ENCODE measurements around the gene KCTD14. TPM values are rescaled to one million over a fixed set of nuclear protein-coding genes. Genes with fewer than 3 reads are reported as not detected.

KCTD14 gene
- total RNA-seq, 1 experiment from 2014 or later = 12.6 TPM

DNA sequence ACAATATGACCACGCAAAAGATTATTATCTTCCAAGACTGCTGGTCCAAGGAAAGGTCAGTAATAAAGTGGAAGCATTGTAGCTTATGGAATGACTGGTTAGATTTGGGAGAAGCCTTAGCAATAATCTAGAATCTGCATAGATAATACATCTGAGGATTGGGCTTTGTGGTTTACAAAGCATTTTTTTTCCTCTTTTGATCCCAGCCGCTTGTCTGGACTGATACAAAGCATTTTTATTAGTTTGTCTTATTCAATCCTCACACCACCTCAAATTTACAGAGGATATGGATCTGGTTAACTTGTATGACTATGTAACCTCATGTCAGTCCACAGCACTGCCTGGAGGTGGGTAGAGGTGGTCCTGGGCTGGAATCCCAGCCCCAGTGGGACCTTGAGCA, 39.6 kb upstream of the KCTD14 start:
- no peak overlapping the region for H3K27ac Mint-ChIP-seq
- no peak for DNase-seq (ENCODE audit: low spot score)
- POLR2A ChIA-PET = no interaction called here
- H3K9me3 Mint-ChIP-seq = peaks cover 4% of the 10 kb centered on the region; the same call in 1 of the 2 replicates
- H3K4me3 Mint-ChIP-seq = no peak overlapping the region
- no peaks in the 10 kb centered on the region for H3K27me3 Mint-ChIP-seq (ENCODE audit: low read depth)
- H3K4me1 Mint-ChIP-seq = no peaks in the 10 kb centered on the region
- peaks cover 4% of the 10 kb centered on the region for H3K36me3 Mint-ChIP-seq
- no peak for ATAC-seq
- TF ChIP-seq, protein P1, sequence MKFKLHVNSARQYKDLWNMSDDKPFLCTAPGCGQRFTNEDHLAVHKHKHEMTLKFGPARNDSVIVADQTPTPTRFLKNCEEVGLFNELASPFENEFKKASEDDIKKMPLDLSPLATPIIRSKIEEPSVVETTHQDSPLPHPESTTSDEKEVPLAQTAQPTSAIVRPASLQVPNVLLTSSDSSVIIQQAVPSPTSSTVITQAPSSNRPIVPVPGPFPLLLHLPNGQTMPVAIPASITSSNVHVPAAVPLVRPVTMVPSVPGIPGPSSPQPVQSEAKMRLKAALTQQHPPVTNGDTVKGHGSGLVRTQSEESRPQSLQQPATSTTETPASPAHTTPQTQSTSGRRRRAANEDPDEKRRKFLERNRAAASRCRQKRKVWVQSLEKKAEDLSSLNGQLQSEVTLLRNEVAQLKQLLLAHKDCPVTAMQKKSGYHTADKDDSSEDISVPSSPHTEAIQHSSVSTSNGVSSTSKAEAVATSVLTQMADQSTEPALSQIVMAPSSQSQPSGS (CRISPR knock-in tag; IDR thresholded peaks at IDR 0.05; ENCODE audit: borderline replicate concordance, low read depth) = no peak
- TF ChIP-seq, protein P2, sequence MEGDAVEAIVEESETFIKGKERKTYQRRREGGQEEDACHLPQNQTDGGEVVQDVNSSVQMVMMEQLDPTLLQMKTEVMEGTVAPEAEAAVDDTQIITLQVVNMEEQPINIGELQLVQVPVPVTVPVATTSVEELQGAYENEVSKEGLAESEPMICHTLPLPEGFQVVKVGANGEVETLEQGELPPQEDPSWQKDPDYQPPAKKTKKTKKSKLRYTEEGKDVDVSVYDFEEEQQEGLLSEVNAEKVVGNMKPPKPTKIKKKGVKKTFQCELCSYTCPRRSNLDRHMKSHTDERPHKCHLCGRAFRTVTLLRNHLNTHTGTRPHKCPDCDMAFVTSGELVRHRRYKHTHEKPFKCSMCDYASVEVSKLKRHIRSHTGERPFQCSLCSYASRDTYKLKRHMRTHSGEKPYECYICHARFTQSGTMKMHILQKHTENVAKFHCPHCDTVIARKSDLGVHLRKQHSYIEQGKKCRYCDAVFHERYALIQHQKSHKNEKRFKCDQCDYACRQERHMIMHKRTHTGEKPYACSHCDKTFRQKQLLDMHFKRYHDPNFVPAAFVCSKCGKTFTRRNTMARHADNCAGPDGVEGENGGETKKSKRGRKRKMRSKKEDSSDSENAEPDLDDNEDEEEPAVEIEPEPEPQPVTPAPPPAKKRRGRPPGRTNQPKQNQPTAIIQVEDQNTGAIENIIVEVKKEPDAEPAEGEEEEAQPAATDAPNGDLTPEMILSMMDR (IDR thresholded peaks at IDR 0.05) = no peak
- TF ChIP-seq, protein P3, sequence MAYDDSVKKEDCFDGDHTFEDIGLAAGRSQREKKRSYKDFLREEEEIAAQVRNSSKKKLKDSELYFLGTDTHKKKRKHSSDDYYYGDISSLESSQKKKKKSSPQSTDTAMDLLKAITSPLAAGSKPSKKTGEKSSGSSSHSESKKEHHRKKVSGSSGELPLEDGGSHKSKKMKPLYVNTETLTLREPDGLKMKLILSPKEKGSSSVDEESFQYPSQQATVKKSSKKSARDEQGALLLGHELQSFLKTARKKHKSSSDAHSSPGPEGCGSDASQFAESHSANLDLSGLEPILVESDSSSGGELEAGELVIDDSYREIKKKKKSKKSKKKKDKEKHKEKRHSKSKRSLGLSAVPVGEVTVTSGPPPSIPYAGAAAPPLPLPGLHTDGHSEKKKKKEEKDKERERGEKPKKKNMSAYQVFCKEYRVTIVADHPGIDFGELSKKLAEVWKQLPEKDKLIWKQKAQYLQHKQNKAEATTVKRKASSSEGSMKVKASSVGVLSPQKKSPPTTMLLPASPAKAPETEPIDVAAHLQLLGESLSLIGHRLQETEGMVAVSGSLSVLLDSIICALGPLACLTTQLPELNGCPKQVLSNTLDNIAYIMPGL (CRISPR knock-in tag; IDR thresholded peaks at IDR 0.05) = no peak
- no peak for TF ChIP-seq ZNF423 (CRISPR knock-in tag; IDR thresholded peaks at IDR 0.05)
- no peak for TF ChIP-seq ZNF219 (CRISPR knock-in tag; IDR thresholded peaks at IDR 0.05; ENCODE audit: borderline replicate concordance)
- TF ChIP-seq, protein P4, sequence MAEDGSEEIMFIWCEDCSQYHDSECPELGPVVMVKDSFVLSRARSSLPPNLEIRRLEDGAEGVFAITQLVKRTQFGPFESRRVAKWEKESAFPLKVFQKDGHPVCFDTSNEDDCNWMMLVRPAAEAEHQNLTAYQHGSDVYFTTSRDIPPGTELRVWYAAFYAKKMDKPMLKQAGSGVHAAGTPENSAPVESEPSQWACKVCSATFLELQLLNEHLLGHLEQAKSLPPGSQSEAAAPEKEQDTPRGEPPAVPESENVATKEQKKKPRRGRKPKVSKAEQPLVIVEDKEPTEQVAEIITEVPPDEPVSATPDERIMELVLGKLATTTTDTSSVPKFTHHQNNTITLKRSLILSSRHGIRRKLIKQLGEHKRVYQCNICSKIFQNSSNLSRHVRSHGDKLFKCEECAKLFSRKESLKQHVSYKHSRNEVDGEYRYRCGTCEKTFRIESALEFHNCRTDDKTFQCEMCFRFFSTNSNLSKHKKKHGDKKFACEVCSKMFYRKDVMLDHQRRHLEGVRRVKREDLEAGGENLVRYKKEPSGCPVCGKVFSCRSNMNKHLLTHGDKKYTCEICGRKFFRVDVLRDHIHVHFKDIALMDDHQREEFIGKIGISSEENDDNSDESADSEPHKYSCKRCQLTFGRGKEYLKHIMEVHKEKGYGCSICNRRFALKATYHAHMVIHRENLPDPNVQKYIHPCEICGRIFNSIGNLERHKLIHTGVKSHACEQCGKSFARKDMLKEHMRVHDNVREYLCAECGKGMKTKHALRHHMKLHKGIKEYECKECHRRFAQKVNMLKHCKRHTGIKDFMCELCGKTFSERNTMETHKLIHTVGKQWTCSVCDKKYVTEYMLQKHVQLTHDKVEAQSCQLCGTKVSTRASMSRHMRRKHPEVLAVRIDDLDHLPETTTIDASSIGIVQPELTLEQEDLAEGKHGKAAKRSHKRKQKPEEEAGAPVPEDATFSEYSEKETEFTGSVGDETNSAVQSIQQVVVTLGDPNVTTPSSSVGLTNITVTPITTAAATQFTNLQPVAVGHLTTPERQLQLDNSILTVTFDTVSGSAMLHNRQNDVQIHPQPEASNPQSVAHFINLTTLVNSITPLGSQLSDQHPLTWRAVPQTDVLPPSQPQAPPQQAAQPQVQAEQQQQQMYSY (CRISPR knock-in tag; IDR thresholded peaks at IDR 0.05) = no peak
- TF ChIP-seq SOX15 (CRISPR knock-in tag; IDR thresholded peaks at IDR 0.05) = no peak
- TF ChIP-seq TEAD4 (CRISPR knock-in tag; IDR thresholded peaks at IDR 0.05) = no peak
- no peak for TF ChIP-seq FOXJ3 (CRISPR knock-in tag; IDR thresholded peaks at IDR 0.05; ENCODE audit: borderline replicate concordance)
- TF ChIP-seq, protein P5, sequence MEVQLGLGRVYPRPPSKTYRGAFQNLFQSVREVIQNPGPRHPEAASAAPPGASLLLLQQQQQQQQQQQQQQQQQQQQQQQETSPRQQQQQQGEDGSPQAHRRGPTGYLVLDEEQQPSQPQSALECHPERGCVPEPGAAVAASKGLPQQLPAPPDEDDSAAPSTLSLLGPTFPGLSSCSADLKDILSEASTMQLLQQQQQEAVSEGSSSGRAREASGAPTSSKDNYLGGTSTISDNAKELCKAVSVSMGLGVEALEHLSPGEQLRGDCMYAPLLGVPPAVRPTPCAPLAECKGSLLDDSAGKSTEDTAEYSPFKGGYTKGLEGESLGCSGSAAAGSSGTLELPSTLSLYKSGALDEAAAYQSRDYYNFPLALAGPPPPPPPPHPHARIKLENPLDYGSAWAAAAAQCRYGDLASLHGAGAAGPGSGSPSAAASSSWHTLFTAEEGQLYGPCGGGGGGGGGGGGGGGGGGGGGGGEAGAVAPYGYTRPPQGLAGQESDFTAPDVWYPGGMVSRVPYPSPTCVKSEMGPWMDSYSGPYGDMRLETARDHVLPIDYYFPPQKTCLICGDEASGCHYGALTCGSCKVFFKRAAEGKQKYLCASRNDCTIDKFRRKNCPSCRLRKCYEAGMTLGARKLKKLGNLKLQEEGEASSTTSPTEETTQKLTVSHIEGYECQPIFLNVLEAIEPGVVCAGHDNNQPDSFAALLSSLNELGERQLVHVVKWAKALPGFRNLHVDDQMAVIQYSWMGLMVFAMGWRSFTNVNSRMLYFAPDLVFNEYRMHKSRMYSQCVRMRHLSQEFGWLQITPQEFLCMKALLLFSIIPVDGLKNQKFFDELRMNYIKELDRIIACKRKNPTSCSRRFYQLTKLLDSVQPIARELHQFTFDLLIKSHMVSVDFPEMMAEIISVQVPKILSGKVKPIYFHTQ (CRISPR knock-in tag; IDR thresholded peaks at IDR 0.05) = no peak
- TF ChIP-seq, protein P6, sequence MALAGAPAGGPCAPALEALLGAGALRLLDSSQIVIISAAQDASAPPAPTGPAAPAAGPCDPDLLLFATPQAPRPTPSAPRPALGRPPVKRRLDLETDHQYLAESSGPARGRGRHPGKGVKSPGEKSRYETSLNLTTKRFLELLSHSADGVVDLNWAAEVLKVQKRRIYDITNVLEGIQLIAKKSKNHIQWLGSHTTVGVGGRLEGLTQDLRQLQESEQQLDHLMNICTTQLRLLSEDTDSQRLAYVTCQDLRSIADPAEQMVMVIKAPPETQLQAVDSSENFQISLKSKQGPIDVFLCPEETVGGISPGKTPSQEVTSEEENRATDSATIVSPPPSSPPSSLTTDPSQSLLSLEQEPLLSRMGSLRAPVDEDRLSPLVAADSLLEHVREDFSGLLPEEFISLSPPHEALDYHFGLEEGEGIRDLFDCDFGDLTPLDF (CRISPR knock-in tag; IDR thresholded peaks at IDR 0.05) = no peak
- TF ChIP-seq, protein P7, sequence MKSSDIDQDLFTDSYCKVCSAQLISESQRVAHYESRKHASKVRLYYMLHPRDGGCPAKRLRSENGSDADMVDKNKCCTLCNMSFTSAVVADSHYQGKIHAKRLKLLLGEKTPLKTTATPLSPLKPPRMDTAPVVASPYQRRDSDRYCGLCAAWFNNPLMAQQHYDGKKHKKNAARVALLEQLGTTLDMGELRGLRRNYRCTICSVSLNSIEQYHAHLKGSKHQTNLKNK (CRISPR knock-in tag; IDR thresholded peaks at IDR 0.05) = no peak
- TF ChIP-seq ZBTB21 (CRISPR knock-in tag; IDR thresholded peaks at IDR 0.05; ENCODE audit: borderline replicate concordance) = no peak
- TF ChIP-seq SMAD4 (CRISPR knock-in tag; IDR thresholded peaks at IDR 0.05) = no peak
- no peak for TF ChIP-seq MYBL2 (CRISPR knock-in tag; IDR thresholded peaks at IDR 0.05)
- no peak for TF ChIP-seq TP53 (CRISPR knock-in tag; IDR thresholded peaks at IDR 0.05)
- CTCF ChIA-PET = no interaction called here

Data from WTC11 (cell line).